OCI-LY3 (cell line): ENCODE results near the gene MAP1LC3B.

Experiments used
- CTCF ChIP-seq: fragments of 200-600, 300-600 bp; sonication (generic); IDR thresholded peaks from 2 replicates; pipeline ENCODE4 v1.5.1; 2014; ENCODE audit warnings: antibody characterized with exemption, low read length, low read depth
- EZH2phosphoT487 ChIP-seq: fragments of 200-600 bp; shearing (Covaris generic); IDR thresholded peaks from 2 replicates; pipeline ENCODE4 v1.6.1; 2018; ENCODE audit warnings: antibody characterized with exemption, mixed run types, low read depth

GRCh38 chr16:87443016-87443415, 50.9 kb downstream of the MAP1LC3B start:
- TF ChIP-seq CTCF (no peak), EZH2phosphoT487 (no peak)
